SKM-1 treated with dmso at 0.1 percent for 144 hours (cell line): ENCODE data around the gene DCLK2.

ENCODE experiments used
- DNase-seq: peaks from one replicate; lab custom pipeline; 2025; ENCODE audit not compliant: unreplicated experiment; lab: John Stamatoyannopoulos, UW

Gene DCLK2

DNA sequence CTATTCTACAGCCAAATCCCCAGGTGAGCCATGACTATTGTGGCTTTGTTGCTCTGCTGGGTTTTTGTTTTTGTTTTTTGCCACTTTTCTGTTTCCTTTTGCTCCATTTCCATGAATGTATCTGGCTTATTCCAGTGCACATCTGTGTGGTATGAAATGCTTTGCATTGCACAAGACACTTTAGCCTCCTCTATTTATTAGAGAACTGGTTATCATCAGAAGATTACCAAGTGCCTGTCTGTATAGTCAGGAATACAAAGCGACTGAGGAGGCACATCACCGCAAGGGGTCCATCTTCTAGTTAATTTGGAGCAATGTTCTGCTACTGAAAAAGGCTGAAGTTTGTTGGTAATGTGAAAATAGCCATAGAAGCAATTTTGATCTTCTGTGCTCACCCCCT, 120.8 kb downstream of the DCLK2 start:
- DNase-seq, result no peak

DNA sequence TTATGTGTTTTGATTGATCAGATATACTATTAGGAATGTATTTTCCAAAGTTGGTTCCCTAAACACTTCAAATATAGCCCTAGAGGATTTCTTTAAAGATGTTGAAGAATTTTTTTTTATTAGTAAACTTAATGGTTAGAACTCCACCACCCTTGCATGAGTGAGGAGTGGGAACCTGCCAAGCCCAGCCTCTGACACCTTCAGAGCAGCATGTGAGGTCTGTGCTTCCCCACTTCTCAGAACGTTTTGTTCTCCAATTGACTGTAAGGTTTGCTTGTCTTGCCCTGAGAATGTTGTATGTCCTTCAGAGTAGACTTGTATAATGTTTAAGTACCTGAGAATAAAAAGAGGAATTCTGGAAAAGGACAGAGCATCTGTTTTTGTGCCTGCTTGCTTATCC, 126.8 kb downstream of the DCLK2 start:
- DNase-seq, result no peak

DNA sequence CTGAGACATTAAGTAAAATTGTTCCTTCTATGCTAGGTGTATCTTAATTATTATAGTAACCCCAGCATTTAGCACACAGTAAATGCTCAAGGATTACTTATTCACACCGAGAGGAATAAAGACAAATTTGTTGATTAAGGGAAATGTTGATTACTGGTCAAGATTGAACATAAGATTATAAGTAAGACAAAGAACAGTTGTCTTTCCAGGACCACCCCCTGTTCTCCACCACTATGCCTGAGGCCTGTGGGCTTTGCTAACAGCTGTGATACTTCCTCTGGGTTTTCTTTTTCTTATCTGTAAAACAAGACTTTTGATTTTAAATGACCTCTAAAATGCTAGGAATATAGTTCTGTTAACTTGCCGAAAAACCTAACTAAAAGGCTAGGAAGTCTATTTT, 128.0 kb downstream of the DCLK2 start:
- no peak for DNase-seq

DNA sequence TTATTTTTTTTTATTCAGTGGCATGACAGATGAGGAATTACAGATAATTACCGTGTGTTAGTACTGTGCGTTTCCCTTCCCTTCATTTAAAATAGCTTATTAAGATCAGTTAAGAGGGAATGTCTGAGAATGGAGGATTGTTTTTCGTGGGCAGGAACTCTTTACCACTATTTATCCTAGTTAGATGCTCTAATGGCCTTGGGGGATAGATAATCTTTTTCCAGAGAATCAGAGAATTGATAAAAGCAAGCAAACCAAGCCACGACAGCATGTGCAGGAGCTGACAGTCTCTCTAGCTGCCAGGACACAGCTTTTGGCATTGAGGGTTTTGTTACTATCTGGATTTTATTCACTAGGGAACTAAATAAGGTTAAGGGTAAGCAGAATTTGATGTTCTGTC, 128.7 kb downstream of the DCLK2 start:
- DNase-seq, result no peak

DNA sequence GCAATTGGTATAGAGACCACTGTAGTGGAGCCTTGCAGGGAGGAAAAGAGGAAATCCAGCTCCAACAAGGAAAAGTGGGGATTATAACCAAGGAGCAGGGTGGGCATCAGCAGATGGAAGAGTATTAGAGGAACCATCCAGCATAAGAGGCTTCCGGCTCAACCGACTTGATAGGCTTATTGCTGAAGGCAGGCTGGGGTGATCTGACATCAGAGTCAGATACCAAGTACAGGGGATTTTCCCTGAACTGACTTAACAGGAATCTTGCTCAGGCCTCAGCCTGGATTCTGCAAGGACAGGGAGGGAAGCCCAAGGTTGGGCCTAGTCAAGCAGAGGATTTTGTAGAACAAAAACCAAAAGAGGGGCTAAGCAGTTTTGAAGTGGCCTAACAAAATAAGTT, 129.6 kb downstream of the DCLK2 start:
- DNase-seq, result no peak

DNA sequence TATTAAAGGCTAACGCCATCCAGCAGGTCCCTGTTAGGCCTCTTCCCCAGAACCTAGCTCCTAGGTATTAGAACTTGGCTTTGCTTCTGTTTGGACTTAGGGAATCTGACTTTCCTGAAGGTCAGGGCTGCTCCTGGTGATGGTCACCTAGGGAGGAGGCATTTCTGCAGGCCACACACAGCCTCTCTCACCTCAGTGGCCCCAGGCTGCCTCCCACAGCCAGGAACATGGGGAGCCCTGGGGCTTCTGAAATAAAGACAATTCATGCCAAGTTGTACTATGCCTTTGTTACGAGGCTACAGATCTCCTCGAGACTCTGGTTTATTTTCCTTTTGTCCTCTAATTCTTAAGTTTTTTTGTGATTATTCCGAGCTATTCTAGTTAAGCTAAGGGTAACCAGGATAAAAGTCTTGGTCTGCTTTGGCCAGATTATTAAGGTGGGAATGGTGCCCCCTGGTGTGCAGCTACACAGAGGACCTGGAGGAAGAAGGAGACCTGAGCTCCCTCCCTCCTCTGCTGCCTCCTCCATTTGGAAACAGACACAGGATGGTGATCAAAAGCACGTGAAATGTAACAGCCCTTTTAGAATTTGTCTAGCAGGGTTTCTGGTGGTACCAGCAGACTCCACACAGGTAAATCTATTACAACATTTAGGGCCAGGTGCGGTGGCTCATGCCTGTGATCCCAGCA, 131.0 kb downstream of the DCLK2 start:
- DNase-seq, result peak; percentile 43

DNA sequence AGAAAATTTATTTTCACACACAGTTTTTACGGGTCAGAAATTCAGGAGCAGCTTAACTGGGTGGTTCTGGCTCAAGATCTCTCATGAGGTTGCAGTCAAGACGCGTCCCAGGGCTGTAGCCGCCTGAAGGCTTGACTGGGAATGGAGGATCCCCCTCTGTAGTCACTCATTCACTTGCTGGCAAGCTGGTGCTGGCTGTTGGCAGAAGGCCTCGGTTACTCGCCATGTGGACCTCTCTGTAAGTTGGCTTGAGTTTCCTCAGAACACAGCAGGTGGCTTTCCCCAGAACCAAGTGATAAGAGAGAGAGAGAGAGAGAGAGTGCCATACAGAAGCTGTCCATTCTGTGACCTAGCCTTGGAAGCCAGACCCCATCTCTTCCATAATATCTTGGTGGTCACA, 132.8 kb downstream of the DCLK2 start:
- no peak for DNase-seq

DNA sequence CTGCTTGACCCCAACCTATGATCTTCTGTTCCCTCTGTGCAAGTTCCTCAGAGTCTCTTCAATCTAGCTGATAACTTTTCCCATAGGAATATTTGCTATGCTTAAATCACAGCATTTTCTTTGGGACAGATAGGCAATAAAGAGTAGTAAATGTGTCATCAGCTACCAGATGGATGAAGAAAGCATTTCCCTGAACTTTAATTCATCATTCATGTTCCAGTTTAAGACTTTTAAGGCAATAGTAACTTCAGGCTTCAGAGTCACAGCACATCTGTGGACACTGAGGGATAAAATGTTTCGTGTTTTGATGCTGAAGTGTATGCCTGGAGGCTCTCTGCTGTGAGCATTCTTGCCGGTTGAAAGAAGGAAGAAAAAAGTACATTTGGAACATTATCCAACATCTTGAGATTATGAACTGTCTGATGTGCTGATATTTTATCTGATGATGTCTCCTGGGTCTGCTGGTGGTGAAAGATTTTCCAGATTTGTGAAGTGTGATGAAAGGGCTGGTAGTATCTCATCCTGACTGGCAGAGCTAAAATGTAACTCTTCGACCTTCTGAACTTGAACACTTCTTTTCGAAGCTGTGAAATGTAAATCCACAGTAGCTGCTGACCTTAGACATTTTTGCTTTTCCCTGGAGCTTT, 133.7 kb downstream of the DCLK2 start:
- DNase-seq, result no peak

DNA sequence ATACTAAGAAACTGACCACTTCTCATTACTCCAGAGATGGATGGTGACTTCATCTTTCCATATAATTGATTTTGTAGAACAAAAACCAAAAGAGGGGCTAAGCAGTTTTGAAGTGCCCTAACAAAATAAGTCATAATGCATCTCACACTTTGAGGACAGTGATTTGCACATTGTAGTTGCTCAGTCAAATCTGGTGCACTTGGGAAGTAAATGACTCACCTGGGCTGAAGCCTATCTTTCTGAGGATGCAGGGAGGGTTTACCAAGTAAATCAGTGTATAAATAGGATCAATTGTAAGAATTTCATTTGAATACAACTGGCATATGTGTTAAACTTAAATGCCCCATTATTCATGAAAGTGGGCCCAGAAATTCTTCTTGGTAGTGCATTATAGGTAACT, 134.2 kb downstream of the DCLK2 start:
- no peak for DNase-seq

DNA sequence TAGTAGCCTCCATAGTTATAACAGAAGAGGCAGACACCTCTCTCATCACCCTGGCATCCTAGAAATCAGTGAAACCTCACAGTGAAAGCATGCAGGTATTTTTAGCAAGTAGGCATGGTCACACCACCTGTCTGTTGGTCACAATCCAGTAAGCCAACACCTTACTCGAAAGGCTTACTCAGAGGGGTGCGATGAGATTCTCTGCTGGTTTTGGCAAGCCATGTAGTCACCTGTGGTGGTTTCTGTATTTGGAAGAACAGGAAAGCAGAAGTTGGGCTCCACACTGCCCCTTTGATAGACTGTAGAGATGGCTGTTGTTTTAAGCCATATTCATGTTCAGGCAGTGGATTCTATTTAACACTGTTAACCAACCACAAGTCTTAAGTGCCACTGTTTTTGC, 134.7 kb downstream of the DCLK2 start:
- no peak for DNase-seq

DNA sequence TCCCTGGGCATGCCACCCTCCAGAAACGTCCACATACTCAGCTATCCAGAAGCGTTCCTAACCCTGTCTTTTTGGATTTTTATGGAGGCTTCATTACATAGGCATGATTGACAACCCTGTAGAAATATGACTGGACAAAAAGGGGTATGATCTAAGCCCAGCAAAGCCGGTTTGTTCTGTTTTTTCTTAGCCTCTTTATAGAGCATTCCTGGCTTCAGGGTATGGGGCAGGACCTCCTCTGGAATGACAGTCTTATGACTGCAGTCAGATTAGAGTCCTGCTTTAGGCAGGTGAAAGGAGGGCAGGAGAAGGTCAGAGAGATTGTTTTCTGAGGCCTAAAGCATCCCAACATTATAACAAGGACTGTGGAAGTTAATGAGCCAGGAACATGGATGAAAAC, 137.4 kb downstream of the DCLK2 start:
- DNase-seq, result no peak

DNA sequence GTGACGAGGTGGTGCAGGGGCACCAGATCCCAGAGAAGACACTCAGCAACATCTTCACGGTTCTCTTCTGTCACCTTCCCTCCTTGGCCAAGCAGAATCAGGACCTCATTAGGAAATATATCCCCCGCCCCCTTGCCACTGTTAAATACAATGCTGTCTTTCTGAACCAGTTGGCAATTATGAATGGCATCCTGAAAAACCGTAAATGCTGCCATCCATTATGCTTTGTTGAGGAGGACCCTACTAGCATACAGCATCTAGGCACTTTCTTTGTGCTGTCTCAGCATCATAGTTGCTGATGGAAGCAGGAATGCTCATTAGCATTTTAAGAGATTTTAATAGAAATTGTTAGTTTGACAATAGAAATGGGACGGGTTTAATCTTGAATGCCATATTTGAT, 138.5 kb downstream of the DCLK2 start:
- no peak for DNase-seq

DNA sequence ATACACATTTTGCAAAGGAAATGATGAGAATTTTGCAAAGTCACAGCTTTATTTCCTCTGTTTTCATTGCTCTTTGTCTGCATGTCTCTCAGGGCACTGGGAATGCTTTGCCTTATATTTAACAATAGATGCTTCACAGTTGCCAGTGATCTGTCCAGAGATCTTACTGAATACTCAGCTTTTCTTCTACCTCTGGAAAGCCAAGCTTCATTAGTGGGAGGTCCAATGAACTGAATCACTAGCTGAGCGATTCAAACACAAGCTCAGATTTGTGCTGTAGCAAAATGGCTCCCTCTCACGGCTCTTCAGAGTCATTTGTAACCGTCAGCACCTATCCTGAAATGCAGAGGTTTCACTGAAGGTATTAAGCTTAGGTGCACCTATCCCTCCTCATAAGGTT, 138.9 kb downstream of the DCLK2 start:
- no peak for DNase-seq

DNA sequence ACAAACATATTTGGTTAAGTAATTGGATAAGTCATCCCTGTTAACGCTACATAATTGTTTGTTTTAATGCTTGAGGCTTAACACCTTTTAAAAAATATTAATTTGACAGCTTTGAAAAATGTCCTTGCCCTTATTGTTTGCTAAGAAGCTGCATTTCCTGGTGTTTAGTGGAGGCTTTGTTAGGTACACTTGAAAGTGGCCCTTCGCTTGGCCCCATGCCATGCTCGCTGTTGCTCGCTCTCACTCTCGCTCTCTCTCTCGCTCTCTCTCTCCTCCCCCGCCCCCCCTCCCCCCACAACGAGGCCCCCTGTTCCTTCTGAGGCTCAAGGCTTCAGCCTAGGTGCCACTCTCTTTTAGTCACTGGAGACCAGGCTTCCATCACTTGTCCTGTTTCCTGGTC, 139.6 kb downstream of the DCLK2 start:
- DNase-seq, result no peak

DNA sequence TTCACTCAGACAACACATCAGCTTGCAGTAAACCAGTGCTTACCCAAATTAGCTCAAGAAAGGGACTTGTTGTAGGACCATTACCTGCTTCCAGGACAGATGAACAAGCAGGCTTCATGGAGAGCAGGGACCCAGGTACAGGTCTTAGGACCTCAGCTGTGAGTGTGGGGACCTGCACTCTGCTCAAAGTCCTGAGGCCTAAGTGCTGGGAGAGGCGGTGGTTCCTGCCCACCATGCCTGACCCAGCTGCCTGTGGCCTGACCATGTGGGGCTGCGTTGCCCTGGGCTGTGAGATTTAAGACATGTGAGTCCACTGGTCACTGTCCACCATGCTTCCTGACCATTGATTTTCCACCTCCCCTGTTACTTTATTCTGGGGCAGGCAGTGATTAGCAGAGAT, 140.2 kb downstream of the DCLK2 start:
- DNase-seq, result no peak

DNA sequence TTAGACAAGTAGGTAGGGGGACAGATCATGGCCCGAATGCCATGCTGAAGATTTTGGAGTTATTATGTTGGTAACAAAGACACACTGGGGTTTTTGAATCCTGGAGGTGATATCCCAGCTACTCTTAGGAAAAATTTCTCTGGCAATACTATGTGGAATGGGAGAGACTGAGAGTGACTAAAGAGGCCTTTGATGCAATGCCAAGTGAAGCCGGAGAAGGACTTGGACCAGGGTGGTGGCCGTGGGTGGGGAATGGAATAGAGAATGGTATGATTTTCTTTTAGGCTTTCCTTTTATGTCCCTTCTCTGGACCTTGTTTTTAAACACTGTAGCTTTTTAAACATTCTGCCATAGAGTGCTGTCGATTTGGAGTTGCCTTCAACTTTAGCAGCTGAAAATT, 141.6 kb downstream of the DCLK2 start:
- DNase-seq, result no peak

DNA sequence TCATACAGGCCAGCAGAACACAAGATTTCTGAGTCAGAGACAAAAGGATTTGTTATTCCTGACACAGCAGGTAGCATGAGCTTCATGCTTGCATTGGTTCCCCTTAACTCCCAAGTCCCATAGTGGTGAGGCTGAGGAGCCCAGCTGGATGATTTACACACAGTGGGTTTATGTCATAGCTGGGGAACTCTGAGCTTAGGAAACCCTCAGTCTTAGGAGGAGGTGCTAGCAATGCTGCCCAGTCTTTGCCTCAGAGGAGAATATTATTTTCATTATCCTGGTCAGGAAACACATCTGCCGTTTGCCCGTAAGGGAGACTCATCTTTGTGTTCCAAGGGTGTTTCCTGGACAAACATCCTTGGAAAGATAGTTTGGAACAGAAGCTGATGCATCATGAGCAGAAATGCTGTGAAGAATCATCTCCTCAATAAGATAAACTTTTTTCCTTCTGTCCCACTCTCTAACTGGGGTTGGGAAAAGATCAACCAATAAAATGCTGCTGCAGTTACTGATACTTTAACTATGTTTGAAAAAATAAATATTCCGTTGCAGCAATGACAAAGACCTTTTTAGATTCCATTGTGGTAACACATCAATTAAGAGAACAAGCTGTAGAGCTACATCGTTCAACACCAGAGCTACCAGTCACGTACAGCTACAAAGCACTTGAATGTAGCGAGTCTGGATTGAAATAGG, 146.8 kb downstream of the DCLK2 start:
- no peak for DNase-seq

DNA sequence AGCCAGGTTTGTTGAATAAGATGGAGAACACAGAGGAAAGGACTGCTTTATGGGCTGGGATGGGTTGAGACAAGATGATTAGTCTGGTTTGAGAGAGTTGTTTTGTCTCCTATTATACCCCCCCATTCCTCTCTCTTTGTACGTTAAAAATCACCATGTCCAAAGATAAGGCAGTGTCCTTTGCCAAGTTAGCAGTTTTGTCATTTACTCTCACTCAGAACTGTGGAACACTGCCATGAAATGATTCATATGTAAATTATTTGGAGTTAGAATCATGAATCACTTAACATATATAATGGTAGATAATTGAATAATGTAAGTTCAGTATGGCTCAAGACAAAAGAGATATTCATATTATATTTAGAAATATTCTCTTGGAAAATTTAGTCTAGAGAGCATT, 151.3 kb downstream of the DCLK2 start:
- no peak for DNase-seq

DNA sequence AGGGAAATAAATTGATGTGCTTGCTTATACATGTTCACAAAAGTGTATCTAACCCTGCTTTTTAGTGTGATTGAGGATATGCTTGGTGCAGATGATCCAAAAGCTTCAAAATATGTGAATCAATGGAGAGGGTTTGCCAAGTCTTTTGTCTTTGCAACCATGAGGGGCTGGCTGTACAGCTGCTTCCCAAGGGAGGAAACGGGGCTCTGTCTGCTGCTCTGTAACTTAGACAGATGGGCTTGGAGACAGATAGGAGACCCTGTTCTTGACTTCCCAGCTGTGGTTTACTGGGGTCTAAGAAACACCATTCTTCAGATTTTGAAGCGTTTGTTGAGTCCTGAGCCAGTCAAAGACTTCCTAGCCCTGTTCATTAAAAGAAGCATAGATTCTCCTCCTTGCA, 152.3 kb downstream of the DCLK2 start:
- no peak for DNase-seq

DNA sequence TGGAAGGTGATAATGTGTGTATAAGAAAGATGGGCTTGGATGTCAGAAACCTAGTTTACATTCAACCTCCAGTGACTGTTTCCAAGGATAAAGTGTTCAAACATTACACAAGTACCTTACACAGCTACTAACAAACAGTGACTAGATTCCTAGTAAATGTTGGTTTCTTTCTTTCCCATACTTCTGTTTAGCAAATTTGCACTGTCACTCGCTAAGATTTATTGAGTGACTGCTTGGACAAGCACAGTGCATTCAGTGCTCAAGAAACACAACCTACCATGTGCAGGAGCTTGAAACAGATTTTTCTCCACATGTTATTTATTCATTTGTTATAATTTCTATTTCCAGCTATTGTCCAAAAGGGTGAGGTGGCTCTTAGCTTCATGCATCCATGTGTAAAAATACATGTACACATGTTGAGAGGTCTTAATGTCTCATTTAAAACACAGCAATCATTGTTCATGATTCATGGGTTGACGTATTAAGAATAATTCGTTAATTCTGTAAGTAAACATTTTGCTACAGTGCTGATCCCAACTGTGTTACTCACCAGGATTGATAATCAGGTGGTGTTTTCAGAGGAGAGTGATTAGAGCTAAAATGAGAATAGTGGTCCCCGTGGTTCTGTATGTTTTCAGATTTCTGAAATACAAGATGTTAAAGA, 153.0 kb downstream of the DCLK2 start:
- no peak for DNase-seq

DNA sequence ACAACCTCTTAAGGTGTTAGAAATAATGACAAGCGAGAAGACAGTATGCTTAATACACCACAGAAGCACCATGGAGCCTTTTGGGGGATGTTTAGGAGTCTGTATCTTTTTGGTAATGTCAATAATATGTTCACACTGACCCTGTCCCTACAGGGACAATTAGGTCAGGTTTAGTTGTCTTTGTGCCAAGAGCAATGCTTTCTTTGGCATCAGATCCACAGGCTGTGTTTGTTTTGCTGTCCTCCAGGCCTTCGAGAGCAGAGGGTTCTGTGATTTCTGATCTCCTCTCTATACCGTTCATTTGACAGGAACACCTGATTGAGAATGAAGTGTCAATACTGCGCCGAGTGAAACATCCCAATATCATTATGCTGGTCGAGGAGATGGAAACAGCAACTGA, 153.8 kb downstream of the DCLK2 start:
- DNase-seq, result no peak

DNA sequence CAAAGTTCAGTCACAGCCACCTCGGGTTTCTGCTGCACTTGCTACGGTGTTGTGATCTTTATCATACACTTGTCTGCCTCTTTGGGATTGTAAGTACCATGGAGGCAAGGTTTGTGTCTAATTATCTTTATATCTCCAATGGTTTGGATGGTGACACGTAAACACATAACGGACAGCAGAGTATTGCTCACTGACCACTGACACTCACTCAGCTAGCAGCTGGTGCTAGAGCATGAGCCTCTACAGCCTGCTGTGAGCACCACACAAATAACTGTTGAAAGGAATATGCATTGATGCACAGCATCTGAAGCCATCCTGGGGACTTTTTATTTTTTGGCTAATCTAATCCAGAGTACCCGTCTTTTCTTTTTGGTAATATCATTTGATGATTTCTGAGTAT, 156.0 kb downstream of the DCLK2 start:
- DNase-seq, result no peak
